HepG2 (cell line): ENCODE measurements around the gene IPPK.

Experiments
- ASH2L ChIP-seq: fragments of 300-600, 200-600 bp; sonication (generic); IDR thresholded peaks from 2 replicates; pipeline ENCODE4 v1.7.0; 2017; ENCODE audit warnings: low read depth, mild to moderate bottlenecking, moderate library complexity, mixed read lengths, low read length; ENCODE audit not compliant: insufficient read length
- CBX5 ChIP-seq: sonication (generic); formaldehyde crosslinking; IDR thresholded peaks from 2 replicates; pipeline ENCODE4 v1.4.0; 2020; ENCODE audit warnings: missing genetic modification reagents, borderline replicate concordance
- CTCF ChIP-seq: sonication (generic); formaldehyde crosslinking; IDR thresholded peaks from 2 replicates; pipeline ENCODE4 v1.5.0; 2020; ENCODE audit warnings: mild to moderate bottlenecking, missing genetic modification reagents, moderate library complexity
- HIC2 ChIP-seq: sonication (generic); formaldehyde crosslinking; IDR thresholded peaks from 2 replicates; pipeline ENCODE4 v1.9.0; 2022; ENCODE audit warnings: low read depth, missing genetic modification reagents
- PCBP1 ChIP-seq: fragments of 200-400 bp; formaldehyde crosslinking; IDR thresholded peaks from 2 replicates; pipeline ENCODE4 v1.6.1; 2017; ENCODE audit warnings: mild to moderate bottlenecking, low read depth, low read length, borderline replicate concordance
- POLR2A ChIP-seq, 2 experiments: IDR thresholded peaks; 2 replicates each; pipeline ENCODE4 v1.6.1; 2011; ENCODE audit warnings: low read depth in 2 of 2, low read length in 2 of 2, mild to moderate bottlenecking in 1 of 2, moderate library complexity in 1 of 2; ENCODE audit not compliant: insufficient read depth in 1 of 2
- POLR2AphosphoS5 ChIP-seq: IDR thresholded peaks from 2 replicates; pipeline ENCODE4 v1.6.1; 2012; ENCODE audit warnings: low read depth, low read length
- RFX5 ChIP-seq: IDR thresholded peaks from 2 replicates; pipeline ENCODE4 v1.6.1; 2011; ENCODE audit warnings: low read depth, low read length, improper control_type of control experiment
- TCF7 ChIP-seq: sonication (generic); IDR thresholded peaks from 2 replicates; pipeline ENCODE4 v1.6.1; 2016; ENCODE audit warnings: antibody characterized with exemption, low read depth
- XRCC5 ChIP-seq: fragments of 200-400 bp; formaldehyde crosslinking; optimal IDR thresholded peaks from 2 replicates; pipeline ENCODE3; 2017; ENCODE audit warnings: mild to moderate bottlenecking, low read length
- ZNF644 ChIP-seq: IDR thresholded peaks from 2 replicates; pipeline ENCODE4 v1.6.1; 2016; ENCODE audit warnings: low read depth

GRCh38 chr9:92612816-92613215, 57.1 kb downstream of the IPPK start:
- TF ChIP-seq POLR2A (IDR thresholded peaks at IDR 0.05; ENCODE audit: insufficient read depth in 1 of 2, low read depth in 2 of 2, low read length in 2 of 2) (no peak), CTCF (no peak), RFX5 (no peak), POLR2AphosphoS5 (no peak), CBX5 (CRISPR knock-in tag) (no peak), XRCC5 (no peak), TCF7 (no peak), PCBP1 (no peak), ZNF644 (no peak), HIC2 (CRISPR knock-in tag) (no peak), ASH2L (no peak)
